Measurements from ENCODE around the gene DNAL4.

- TF ChIP-seq POLR2AphosphoS5 (IDR thresholded peaks at IDR 0.05) (no peak), POLR2A (IDR thresholded peaks at IDR 0.05) (no peak)
- TF ChIP-seq, protein P1, sequence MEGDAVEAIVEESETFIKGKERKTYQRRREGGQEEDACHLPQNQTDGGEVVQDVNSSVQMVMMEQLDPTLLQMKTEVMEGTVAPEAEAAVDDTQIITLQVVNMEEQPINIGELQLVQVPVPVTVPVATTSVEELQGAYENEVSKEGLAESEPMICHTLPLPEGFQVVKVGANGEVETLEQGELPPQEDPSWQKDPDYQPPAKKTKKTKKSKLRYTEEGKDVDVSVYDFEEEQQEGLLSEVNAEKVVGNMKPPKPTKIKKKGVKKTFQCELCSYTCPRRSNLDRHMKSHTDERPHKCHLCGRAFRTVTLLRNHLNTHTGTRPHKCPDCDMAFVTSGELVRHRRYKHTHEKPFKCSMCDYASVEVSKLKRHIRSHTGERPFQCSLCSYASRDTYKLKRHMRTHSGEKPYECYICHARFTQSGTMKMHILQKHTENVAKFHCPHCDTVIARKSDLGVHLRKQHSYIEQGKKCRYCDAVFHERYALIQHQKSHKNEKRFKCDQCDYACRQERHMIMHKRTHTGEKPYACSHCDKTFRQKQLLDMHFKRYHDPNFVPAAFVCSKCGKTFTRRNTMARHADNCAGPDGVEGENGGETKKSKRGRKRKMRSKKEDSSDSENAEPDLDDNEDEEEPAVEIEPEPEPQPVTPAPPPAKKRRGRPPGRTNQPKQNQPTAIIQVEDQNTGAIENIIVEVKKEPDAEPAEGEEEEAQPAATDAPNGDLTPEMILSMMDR (IDR thresholded peaks at IDR 0.05): no peak
These were observed 17.9 kb downstream of the DNAL4 start for GRCh38 chr22:38776086-38776485.

Measured in sigmoid colon (tissue), 4 donors.